A673 (cell line): ENCODE results near the gene WFIKKN1.

ENCODE experiments used
- EZH2 ChIP-seq: fragments of 200-600 bp; sonication (generic); IDR thresholded peaks from 2 replicates; pipeline ENCODE4 v1.6.1; 2017; ENCODE audit warnings: borderline replicate concordance, low read depth, mild to moderate bottlenecking, mixed read lengths, antibody characterized with exemption, low read length; ENCODE audit not compliant: poor library complexity, severe bottlenecking
- TF ChIP-seq, protein P1 (sequence below): fragments of 300-800, 200-600 bp; sonication (generic); conservative IDR thresholded peaks from 2 replicates; pipeline ENCODE4 v1.5.1; 2017; ENCODE audit warnings: low read depth, mild to moderate bottlenecking, antibody characterized with exemption, low read length, moderate library complexity, mixed read lengths

DNA sequence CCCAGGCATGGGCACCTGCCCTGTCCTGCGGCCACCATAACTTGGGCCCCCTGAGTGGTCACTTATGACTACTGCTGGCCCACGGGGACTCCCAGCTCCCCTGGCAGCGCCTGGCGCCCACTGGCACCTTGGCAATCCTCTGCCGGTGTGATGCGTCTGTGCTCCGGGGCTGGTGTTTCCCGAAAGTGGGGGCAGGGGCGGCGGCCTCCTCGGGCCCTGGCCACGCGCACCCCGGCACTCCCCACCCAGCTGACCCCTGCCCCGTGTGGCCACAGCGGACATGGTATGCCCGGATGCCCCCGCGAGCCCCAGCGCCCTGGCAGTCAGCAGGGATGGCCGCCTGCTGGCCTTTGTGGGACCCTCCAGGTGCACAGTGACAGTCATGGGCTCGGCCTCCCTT lies 26.7 kb downstream of the WFIKKN1 start:
- TF ChIP-seq, protein P1, sequence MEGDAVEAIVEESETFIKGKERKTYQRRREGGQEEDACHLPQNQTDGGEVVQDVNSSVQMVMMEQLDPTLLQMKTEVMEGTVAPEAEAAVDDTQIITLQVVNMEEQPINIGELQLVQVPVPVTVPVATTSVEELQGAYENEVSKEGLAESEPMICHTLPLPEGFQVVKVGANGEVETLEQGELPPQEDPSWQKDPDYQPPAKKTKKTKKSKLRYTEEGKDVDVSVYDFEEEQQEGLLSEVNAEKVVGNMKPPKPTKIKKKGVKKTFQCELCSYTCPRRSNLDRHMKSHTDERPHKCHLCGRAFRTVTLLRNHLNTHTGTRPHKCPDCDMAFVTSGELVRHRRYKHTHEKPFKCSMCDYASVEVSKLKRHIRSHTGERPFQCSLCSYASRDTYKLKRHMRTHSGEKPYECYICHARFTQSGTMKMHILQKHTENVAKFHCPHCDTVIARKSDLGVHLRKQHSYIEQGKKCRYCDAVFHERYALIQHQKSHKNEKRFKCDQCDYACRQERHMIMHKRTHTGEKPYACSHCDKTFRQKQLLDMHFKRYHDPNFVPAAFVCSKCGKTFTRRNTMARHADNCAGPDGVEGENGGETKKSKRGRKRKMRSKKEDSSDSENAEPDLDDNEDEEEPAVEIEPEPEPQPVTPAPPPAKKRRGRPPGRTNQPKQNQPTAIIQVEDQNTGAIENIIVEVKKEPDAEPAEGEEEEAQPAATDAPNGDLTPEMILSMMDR, result no peak
- TF ChIP-seq EZH2, result no peak
